GM21423 (cell line): Measurements from ENCODE around the gene TBCD.

Source experiments
- ATAC-seq: cut with Tn5 transposase; IDR thresholded peaks from one replicate; pipeline ENCODE4 v1.9.1; 2021; ENCODE audit warnings: mild to moderate bottlenecking, moderate library complexity; ENCODE audit not compliant: unreplicated experiment

Gene TBCD

GRCh38 chr17:82808006-82808405 lies 56.1 kb downstream of the TBCD start:
- no peak for ATAC-seq

- ATAC-seq = no peak
Measured at GRCh38 chr17:82808921-82809905, 57.3 kb downstream of the TBCD start.

- no peak for ATAC-seq
Measured at GRCh38 chr17:82810644-82811430, 59.0 kb downstream of the TBCD start.

GRCh38 chr17:82812058-82812457 lies 60.2 kb downstream of the TBCD start:
- no peak for ATAC-seq

GRCh38 chr17:82812601-82813000 lies 60.7 kb downstream of the TBCD start:
- no peak for ATAC-seq

GRCh38 chr17:82813299-82814051 lies 61.6 kb downstream of the TBCD start:
- no peak for ATAC-seq

- no peak for ATAC-seq
Measured at GRCh38 chr17:82814834-82815233, 63.0 kb downstream of the TBCD start.

- ATAC-seq = no peak
Measured at GRCh38 chr17:82815354-82815753, 63.5 kb downstream of the TBCD start.

- ATAC-seq = no peak
Measured at GRCh38 chr17:82815790-82816305, 64.0 kb downstream of the TBCD start.

- ATAC-seq = no peak
Measured at GRCh38 chr17:82816358-82816757, 64.5 kb downstream of the TBCD start.

- no peak for ATAC-seq
Measured at GRCh38 chr17:82817947-82818346, 66.1 kb downstream of the TBCD start.

GRCh38 chr17:82820278-82821251 lies 68.7 kb downstream of the TBCD start:
- ATAC-seq = no peak

- ATAC-seq = no peak
Measured at GRCh38 chr17:82821554-82821953, 69.7 kb downstream of the TBCD start.

GRCh38 chr17:82822281-82822680 lies 70.4 kb downstream of the TBCD start:
- no peak for ATAC-seq

GRCh38 chr17:82823004-82823403 lies 71.1 kb downstream of the TBCD start:
- no peak for ATAC-seq

- no peak for ATAC-seq
Measured at GRCh38 chr17:82825540-82826124, 73.8 kb downstream of the TBCD start.

- ATAC-seq = no peak
Measured at GRCh38 chr17:82826211-82826610, 74.3 kb downstream of the TBCD start.

GRCh38 chr17:82826956-82827355 lies 75.1 kb downstream of the TBCD start:
- no peak for ATAC-seq

- no peak for ATAC-seq
Measured at GRCh38 chr17:82828875-82829487, 77.1 kb downstream of the TBCD start.
